Panc1 (cell line): ENCODE results near the gene PLEKHG2. TPM values are rescaled to one million over a fixed set of nuclear protein-coding genes. Genes with fewer than 3 reads are reported as not detected.

Experiments used
- ATAC-seq: fragments of 200-7000 bp; cut with Tn5 transposase; 2 replicates; pipeline ENCODE4 v1.9.1; 2020; ENCODE audit warnings: mild to moderate bottlenecking, moderate library complexity
- BruUV-seq: library from RNA; stranded (reverse); fragments of 400-500 nt; replicated peaks from 2 replicates; lab custom pipeline; 2021; lab: Mats Ljungman, UMichigan
- CTCF ChIA-PET: fragments of 300-600 bp; sonication (Branson Sonifier 250); formaldehyde crosslinking; loops from one replicate; lab custom pipeline; 2022; ENCODE audit warnings: antibody characterized with exemption; lab: Charles Lee
- POLR2A ChIA-PET: fragments of 300-600 bp; sonication (Branson Sonifier 250); formaldehyde crosslinking; loops from one replicate; lab custom pipeline; 2022; ENCODE audit warnings: antibody characterized with exemption; lab: Charles Lee
- DNase-seq: peaks from one replicate; pipeline ENCODE4 v3.0.0-alpha.2; 2010; ENCODE audit warnings: low read depth, low spot score
- H3K27ac ChIP-seq: 2 replicates; pipeline ENCODE4 v1.5.1; 2011; ENCODE audit warnings: mild to moderate bottlenecking, low read length, inconsistent platforms
- H3K27me3 ChIP-seq: fragments of 200-500 bp; sonication (Bioruptor generic); 2 replicates; pipeline ENCODE4 v1.6.0; 2014; ENCODE audit warnings: low read length, inconsistent platforms; ENCODE audit not compliant: control insufficient read depth, insufficient read depth
- H3K36me3 ChIP-seq: fragments of 200-500 bp; sonication (Bioruptor generic); 2 replicates; pipeline ENCODE4 v1.5.1; 2014; ENCODE audit warnings: inconsistent platforms, mild to moderate bottlenecking, low read length, moderate library complexity; ENCODE audit not compliant: control insufficient read depth, insufficient read depth
- H3K4me1 ChIP-seq: 2 replicates; pipeline ENCODE4 v1.5.1; 2011; ENCODE audit warnings: inconsistent platforms, mild to moderate bottlenecking, low read length, moderate library complexity; ENCODE audit not compliant: control insufficient read depth, insufficient read depth
- H3K4me3 ChIP-seq, 2 experiments: 2 replicates each; pipeline ENCODE4 v1.5.1; 2011 to 2012; ENCODE audit warnings: low read depth in 2 of 2, low read length in 2 of 2, mild to moderate bottlenecking in 2 of 2, inconsistent platforms in 1 of 2, moderate library complexity in 1 of 2
- H3K9me3 ChIP-seq: fragments of 200-500 bp; sonication (Bioruptor generic); 2 replicates; pipeline ENCODE4 v1.5.1; 2014; ENCODE audit warnings: low read depth, mild to moderate bottlenecking, inconsistent platforms, low read length, moderate library complexity; ENCODE audit not compliant: control insufficient read depth, insufficient read depth
- POLR2AphosphoS5 ChIP-seq: IDR thresholded peaks from 2 replicates; pipeline ENCODE4 v1.6.1; 2012; ENCODE audit warnings: mild to moderate bottlenecking, low read depth, low read length, moderate library complexity
- SIN3A ChIP-seq: IDR thresholded peaks from 2 replicates; pipeline ENCODE4 v1.6.1; 2012; ENCODE audit warnings: low read depth, mild to moderate bottlenecking, low read length, moderate library complexity, borderline replicate concordance; ENCODE audit not compliant: insufficient read depth
- TCF7L2 ChIP-seq: IDR thresholded peaks from 2 replicates; pipeline ENCODE4 v1.6.1; 2011; ENCODE audit warnings: mild to moderate bottlenecking, low read depth, low read length, inconsistent platforms
- in situ Hi-C: cut with HindIII; loops from 2 replicates; pipeline ENCODE4 v1.10.0; 2016; ENCODE audit warnings: low sequenced_read_pairs, low pct_unique_long_range_greater_than_20kb
- intact Hi-C: fragments of 100-400 bp; cut with micrococcal nuclease; formaldehyde crosslinking; loops from one replicate; pipeline ENCODE4 v1.10.0; 2022; ENCODE audit not compliant: unreplicated experiment
- total RNA-seq: library from RNA; stranded (reverse); gene quantifications from one replicate; pipeline ENCODE4 v1.2.1, GENCODE V29; 2021; ENCODE audit not compliant: unreplicated experiment
- TF ChIP-seq, protein P1 (sequence below): fragments of 450-650 bp; IDR thresholded peaks from 2 replicates; pipeline ENCODE4 v1.5.1; 2017; ENCODE audit warnings: mild to moderate bottlenecking
- TF ChIP-seq, protein P2 (sequence below), 2 experiments: IDR thresholded peaks; 2 replicates each; pipeline ENCODE4 v1.6.1; 2011 to 2012; ENCODE audit warnings: low read depth in 2 of 2, control low read depth in 1 of 2, low read length in 1 of 2, mild to moderate bottlenecking in 1 of 2, moderate library complexity in 1 of 2; ENCODE audit not compliant: insufficient read depth in 1 of 2

The PLEKHG2 gene
- total RNA-seq, 1 experiment from 2014 or later: 1,988 TPM

DNA sequence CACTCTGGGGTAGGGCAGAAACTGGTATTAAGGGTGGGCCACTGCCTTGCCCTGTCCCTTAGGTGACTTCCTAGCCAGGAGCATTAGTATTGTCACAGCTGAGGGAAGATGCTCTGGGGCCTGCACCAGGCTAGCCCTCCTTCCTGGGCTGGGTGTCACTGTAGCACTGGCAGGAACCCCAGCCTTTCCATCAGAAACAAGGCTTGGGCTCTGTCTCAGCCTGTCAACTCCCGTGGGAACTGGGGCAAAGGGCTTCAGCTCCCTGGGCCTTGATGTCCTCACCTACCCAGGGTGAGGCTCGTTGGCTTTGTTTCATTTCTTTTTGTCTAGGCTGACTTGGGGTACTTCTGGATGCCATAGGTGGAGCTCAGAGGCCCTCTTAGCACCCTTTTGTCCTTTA, 39.5 kb upstream of the PLEKHG2 start:
- ATAC-seq (peak; percentile 8), DNase-seq (no peak)
- Histone ChIP-seq H3K27me3 (no peaks in the 10 kb centered on the region), H3K27ac (no peak overlapping the region), H3K36me3 (peaks cover 77% of the 10 kb centered on the region), H3K9me3 (no peaks in the 10 kb centered on the region), H3K4me1 (no peaks in the 10 kb centered on the region), H3K4me3 (no peak overlapping the region)
- in situ Hi-C loops: no loop called here
- TF ChIP-seq POLR2AphosphoS5: no peak
- no peak for TF ChIP-seq SIN3A
- TF ChIP-seq, protein P1, sequence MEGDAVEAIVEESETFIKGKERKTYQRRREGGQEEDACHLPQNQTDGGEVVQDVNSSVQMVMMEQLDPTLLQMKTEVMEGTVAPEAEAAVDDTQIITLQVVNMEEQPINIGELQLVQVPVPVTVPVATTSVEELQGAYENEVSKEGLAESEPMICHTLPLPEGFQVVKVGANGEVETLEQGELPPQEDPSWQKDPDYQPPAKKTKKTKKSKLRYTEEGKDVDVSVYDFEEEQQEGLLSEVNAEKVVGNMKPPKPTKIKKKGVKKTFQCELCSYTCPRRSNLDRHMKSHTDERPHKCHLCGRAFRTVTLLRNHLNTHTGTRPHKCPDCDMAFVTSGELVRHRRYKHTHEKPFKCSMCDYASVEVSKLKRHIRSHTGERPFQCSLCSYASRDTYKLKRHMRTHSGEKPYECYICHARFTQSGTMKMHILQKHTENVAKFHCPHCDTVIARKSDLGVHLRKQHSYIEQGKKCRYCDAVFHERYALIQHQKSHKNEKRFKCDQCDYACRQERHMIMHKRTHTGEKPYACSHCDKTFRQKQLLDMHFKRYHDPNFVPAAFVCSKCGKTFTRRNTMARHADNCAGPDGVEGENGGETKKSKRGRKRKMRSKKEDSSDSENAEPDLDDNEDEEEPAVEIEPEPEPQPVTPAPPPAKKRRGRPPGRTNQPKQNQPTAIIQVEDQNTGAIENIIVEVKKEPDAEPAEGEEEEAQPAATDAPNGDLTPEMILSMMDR: no peak
- TF ChIP-seq, protein P2, sequence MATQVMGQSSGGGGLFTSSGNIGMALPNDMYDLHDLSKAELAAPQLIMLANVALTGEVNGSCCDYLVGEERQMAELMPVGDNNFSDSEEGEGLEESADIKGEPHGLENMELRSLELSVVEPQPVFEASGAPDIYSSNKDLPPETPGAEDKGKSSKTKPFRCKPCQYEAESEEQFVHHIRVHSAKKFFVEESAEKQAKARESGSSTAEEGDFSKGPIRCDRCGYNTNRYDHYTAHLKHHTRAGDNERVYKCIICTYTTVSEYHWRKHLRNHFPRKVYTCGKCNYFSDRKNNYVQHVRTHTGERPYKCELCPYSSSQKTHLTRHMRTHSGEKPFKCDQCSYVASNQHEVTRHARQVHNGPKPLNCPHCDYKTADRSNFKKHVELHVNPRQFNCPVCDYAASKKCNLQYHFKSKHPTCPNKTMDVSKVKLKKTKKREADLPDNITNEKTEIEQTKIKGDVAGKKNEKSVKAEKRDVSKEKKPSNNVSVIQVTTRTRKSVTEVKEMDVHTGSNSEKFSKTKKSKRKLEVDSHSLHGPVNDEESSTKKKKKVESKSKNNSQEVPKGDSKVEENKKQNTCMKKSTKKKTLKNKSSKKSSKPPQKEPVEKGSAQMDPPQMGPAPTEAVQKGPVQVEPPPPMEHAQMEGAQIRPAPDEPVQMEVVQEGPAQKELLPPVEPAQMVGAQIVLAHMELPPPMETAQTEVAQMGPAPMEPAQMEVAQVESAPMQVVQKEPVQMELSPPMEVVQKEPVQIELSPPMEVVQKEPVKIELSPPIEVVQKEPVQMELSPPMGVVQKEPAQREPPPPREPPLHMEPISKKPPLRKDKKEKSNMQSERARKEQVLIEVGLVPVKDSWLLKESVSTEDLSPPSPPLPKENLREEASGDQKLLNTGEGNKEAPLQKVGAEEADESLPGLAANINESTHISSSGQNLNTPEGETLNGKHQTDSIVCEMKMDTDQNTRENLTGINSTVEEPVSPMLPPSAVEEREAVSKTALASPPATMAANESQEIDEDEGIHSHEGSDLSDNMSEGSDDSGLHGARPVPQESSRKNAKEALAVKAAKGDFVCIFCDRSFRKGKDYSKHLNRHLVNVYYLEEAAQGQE (IDR thresholded peaks at IDR 0.05; ENCODE audit: insufficient read depth in 1 of 2, low read depth in 2 of 2, low read length in 1 of 2): no peak
- TF ChIP-seq TCF7L2: no peak
- intact Hi-C loops: no loop called here
- POLR2A ChIA-PET: interaction anchor here (1.0 to 1.7 kb wide), 2 partner anchors 10 to 18 kb away, joined by 6 read pairs; partner anchors contain the start of gene MED29
- CTCF ChIA-PET: interaction anchor here (0.7 to 2.0 kb wide), 4 partner anchors 10 to 392 kb away, joined by 3 to 6 read pairs (median 4); partner anchors contain the start of gene SAMD4B
- BruUV-seq: no TSS peak

DNA sequence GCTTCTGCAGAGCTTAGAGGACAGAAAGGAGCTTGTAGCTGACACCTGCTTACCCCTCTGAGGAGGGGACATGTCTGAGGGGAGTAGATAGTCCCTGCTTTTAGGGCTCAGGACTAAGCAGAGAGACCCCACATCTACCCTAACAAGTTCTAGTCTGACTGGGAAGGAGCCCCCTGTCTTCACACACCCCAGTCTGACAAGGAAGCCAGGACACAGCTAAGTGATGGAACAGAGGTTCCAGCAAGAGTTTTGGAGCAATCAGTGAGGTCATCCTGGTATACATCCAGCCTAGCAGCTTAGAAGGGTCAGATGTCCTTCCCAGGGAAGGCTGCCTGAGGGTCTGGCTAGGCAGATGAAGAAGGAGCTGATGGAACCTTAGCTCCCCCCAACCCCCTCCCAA, 36.5 kb upstream of the PLEKHG2 start:
- BruUV-seq: no TSS peak
- Histone ChIP-seq H3K4me1 (no peaks in the 10 kb centered on the region), H3K27ac (no peak overlapping the region), H3K27me3 (no peaks in the 10 kb centered on the region), H3K9me3 (no peaks in the 10 kb centered on the region), H3K4me3 (no peak overlapping the region), H3K36me3 (peaks cover 71% of the 10 kb centered on the region)
- DNase-seq (no peak), ATAC-seq (no peak)
- POLR2A ChIA-PET: interaction anchor here (0.5 to 2.7 kb wide), 15 partner anchors 9 to 741 kb away, joined by 3 to 11 read pairs (median 5); partner anchors contain the start of genes LRFN1, MED29, PAF1 and RPS16
- CTCF ChIA-PET: interaction anchor here (0.6 to 3.1 kb wide), 6 partner anchors 15 to 391 kb away, joined by 3 to 13 read pairs (median 8); partner anchors contain the start of genes MED29, PAF1 and SAMD4B
- intact Hi-C loops: no loop called here
- in situ Hi-C loops: no loop called here
- TF ChIP-seq SIN3A (no peak), TCF7L2 (no peak), POLR2AphosphoS5 (no peak)
- TF ChIP-seq, protein P2 (IDR thresholded peaks at IDR 0.05; ENCODE audit: insufficient read depth in 1 of 2, low read depth in 2 of 2, low read length in 1 of 2): no peak
- TF ChIP-seq, protein P1: no peak
